Astrocyte (in vitro differentiated cells and primary cell): ENCODE results near the gene SCGB3A2. TPM values are rescaled to one million over a fixed set of nuclear protein-coding genes. Genes with fewer than 3 reads are reported as not detected.

Experiments used
- DNase-seq: peaks from one replicate; pipeline ENCODE4 v3.0.0-alpha.2; 2010; ENCODE audit warnings: low read depth
- FAIRE-seq: peaks from 2 replicates; lab custom pipeline; 2011; peaks lifted over from hg19 to GRCh38; lab: Jason Lieb, UNC
- H2AFZ ChIP-seq: 2 replicates; pipeline ENCODE4 v1.6.0; 2012; ENCODE audit warnings: low read depth, low read length, inconsistent platforms
- H3K27ac ChIP-seq: 2 replicates; pipeline ENCODE4 v1.5.1; 2011; ENCODE audit warnings: low read depth, low read length, inconsistent platforms
- H3K27me3 ChIP-seq: 2 replicates; pipeline ENCODE4 v1.6.0; 2011; ENCODE audit warnings: low read length, inconsistent platforms; ENCODE audit not compliant: insufficient read depth
- H3K36me3 ChIP-seq: 2 replicates; pipeline ENCODE4 v1.5.1; 2011; ENCODE audit warnings: low read length, inconsistent platforms; ENCODE audit not compliant: insufficient read depth
- H3K4me1 ChIP-seq: 2 replicates; pipeline ENCODE4 v1.5.1; 2011; ENCODE audit warnings: low read length, inconsistent platforms; ENCODE audit not compliant: insufficient read depth
- H3K4me2 ChIP-seq: 2 replicates; pipeline ENCODE4 v1.6.0; 2012; ENCODE audit warnings: low read length, inconsistent platforms
- H3K4me3 ChIP-seq: 2 replicates; pipeline ENCODE4 v1.5.1; 2011; ENCODE audit warnings: low read depth, mild to moderate bottlenecking, low read length, inconsistent platforms; ENCODE audit not compliant: insufficient read depth
- H3K79me2 ChIP-seq: 2 replicates; pipeline ENCODE4 v1.6.0; 2012; ENCODE audit warnings: mild to moderate bottlenecking, low read length, inconsistent platforms; ENCODE audit not compliant: insufficient read depth
- H3K9ac ChIP-seq: 2 replicates; pipeline ENCODE4 v1.6.0; 2012; ENCODE audit warnings: mild to moderate bottlenecking, low read length, inconsistent platforms
- H3K9me3 ChIP-seq: 2 replicates; pipeline ENCODE4 v1.5.1; 2012; ENCODE audit warnings: low read depth, mild to moderate bottlenecking, low read length, inconsistent platforms; ENCODE audit not compliant: insufficient read depth
- H4K20me1 ChIP-seq: 2 replicates; pipeline ENCODE4 v1.6.0; 2012; ENCODE audit warnings: low read length, inconsistent platforms; ENCODE audit not compliant: insufficient read depth
- H3K27ac Mint-ChIP-seq: one replicate; pipeline ENCODE4 v1.8.0; 2021; ENCODE audit warnings: mild to moderate bottlenecking, mixed read lengths; ENCODE audit not compliant: unreplicated experiment
- H3K27me3 Mint-ChIP-seq: one replicate; pipeline ENCODE4 v1.8.0; 2021; ENCODE audit warnings: low read depth, mixed read lengths; ENCODE audit not compliant: unreplicated experiment
- H3K36me3 Mint-ChIP-seq: one replicate; pipeline ENCODE4 v1.8.0; 2021; ENCODE audit warnings: low read depth, mixed read lengths; ENCODE audit not compliant: unreplicated experiment
- H3K4me1 Mint-ChIP-seq: one replicate; pipeline ENCODE4 v1.8.0; 2021; ENCODE audit warnings: low read depth, mixed read lengths; ENCODE audit not compliant: unreplicated experiment
- H3K4me3 Mint-ChIP-seq: one replicate; pipeline ENCODE4 v1.8.0; 2021; ENCODE audit warnings: mild to moderate bottlenecking, moderate library complexity, mixed read lengths; ENCODE audit not compliant: unreplicated experiment
- H3K9me3 Mint-ChIP-seq: one replicate; pipeline ENCODE4 v1.8.0; 2021; ENCODE audit warnings: mild to moderate bottlenecking, mixed read lengths; ENCODE audit not compliant: unreplicated experiment
- CTCF ChIP-seq: IDR thresholded peaks from 2 replicates; pipeline ENCODE4 v1.5.1; 2011; ENCODE audit warnings: low read depth, mild to moderate bottlenecking, inconsistent platforms, low read length, moderate library complexity; ENCODE audit not compliant: insufficient read depth
- EZH2 ChIP-seq: IDR thresholded peaks from 2 replicates; pipeline ENCODE4 v1.6.1; 2012; ENCODE audit warnings: mild to moderate bottlenecking, low read length, inconsistent platforms; ENCODE audit not compliant: insufficient read depth
- total RNA-seq: library from RNA; stranded (reverse); gene quantifications from 2 replicates; pipeline ENCODE4 v1.2.1, GENCODE V29; 2021

The SCGB3A2 gene
- total RNA-seq, 1 donor from 2014 or later = 0.59 TPM

DNA sequence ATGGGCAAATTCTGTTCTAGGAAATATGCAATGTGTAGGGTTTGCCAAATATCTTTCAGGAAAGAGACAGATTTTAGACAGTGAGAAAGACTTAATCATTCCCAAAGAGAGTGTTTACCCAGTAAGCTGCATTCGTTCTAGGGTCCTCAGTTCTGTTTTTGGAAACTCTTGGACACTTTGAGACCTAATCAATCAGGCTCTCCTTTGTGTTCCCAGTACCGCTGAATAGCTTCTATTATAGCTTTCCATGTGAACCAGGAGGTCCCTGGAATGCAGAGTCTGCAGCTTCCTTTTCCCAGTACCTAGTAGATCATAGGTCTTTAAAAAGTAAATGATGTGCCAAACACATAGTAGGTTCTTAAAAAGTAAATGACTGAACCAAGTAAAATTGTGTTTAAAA is 35.6 kb upstream of the SCGB3A2 start:
- Histone ChIP-seq H2AFZ (no peak overlapping the region), H3K36me3 (no peaks in the 10 kb centered on the region), H3K9ac (no peak overlapping the region), H3K4me1 (no peaks in the 10 kb centered on the region), H3K9me3 (no peaks in the 10 kb centered on the region), H3K27ac (no peak overlapping the region), H3K79me2 (no peaks in the 10 kb centered on the region), H3K4me3 (no peak overlapping the region), H4K20me1 (no peaks in the 10 kb centered on the region), H3K27me3 (no peaks in the 10 kb centered on the region), H3K4me2 (no peak overlapping the region)
- Mint-ChIP-seq H3K27me3 (no peaks in the 10 kb centered on the region), H3K27ac (no peak overlapping the region), H3K9me3 (peaks cover 4% of the 10 kb centered on the region), H3K4me3 (no peak overlapping the region), H3K36me3 (no peaks in the 10 kb centered on the region), H3K4me1 (no peaks in the 10 kb centered on the region)
- DNase-seq = no peak
- no peak for TF ChIP-seq CTCF
- TF ChIP-seq EZH2 = no peak
- no peak for FAIRE-seq

DNA sequence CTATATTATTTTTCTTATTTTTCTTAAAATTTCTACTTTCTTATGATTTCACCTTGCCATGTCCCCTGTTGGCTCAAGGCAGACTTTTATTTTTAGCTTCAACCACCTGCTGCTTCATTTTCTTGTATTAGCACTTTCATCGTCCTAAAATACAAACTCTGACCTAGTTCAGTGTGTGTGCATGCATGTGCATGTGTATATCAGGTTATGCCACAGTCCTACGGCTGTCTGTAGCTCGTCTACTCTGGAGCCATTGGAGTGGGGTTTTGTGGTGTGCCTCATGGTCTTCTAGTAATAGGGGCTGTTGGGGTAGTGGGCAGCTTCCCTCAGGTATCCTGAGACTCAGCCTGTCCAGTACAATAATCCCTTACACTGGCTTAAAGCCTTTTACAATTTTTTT is 33.7 kb upstream of the SCGB3A2 start:
- no peak overlapping the region for H2AFZ ChIP-seq
- H3K27ac Mint-ChIP-seq = no peak overlapping the region
- peaks cover 6% of the 10 kb centered on the region for H3K4me1 Mint-ChIP-seq
- TF ChIP-seq EZH2 (no peak), CTCF (no peak)
- H3K9ac ChIP-seq = no peak overlapping the region
- H3K36me3 Mint-ChIP-seq = no peaks in the 10 kb centered on the region
- no peak overlapping the region for H3K27ac ChIP-seq
- DNase-seq = no peak
- no peak overlapping the region for H3K4me3 Mint-ChIP-seq
- no peaks in the 10 kb centered on the region for H3K27me3 Mint-ChIP-seq
- H3K9me3 Mint-ChIP-seq = peaks cover 2% of the 10 kb centered on the region
- H3K36me3 ChIP-seq = no peaks in the 10 kb centered on the region
- no peaks in the 10 kb centered on the region for H3K9me3 ChIP-seq
- H3K4me1 ChIP-seq = no peaks in the 10 kb centered on the region
- H3K4me2 ChIP-seq = no peak overlapping the region
- H3K79me2 ChIP-seq = no peaks in the 10 kb centered on the region
- no peak for FAIRE-seq
- no peaks in the 10 kb centered on the region for H3K27me3 ChIP-seq
- H3K4me3 ChIP-seq = no peak overlapping the region
- H4K20me1 ChIP-seq = no peaks in the 10 kb centered on the region

- Histone ChIP-seq H3K27me3 (no peaks in the 10 kb centered on the region), H3K27ac (no peak overlapping the region), H3K4me3 (no peak overlapping the region), H3K79me2 (no peaks in the 10 kb centered on the region), H3K4me2 (no peak overlapping the region), H3K9me3 (no peaks in the 10 kb centered on the region), H4K20me1 (no peaks in the 10 kb centered on the region), H3K9ac (no peak overlapping the region), H3K36me3 (no peaks in the 10 kb centered on the region), H2AFZ (no peak overlapping the region), H3K4me1 (no peaks in the 10 kb centered on the region)
- Mint-ChIP-seq H3K9me3 (peaks cover 2% of the 10 kb centered on the region), H3K27ac (no peak overlapping the region), H3K4me3 (no peak overlapping the region), H3K27me3 (no peaks in the 10 kb centered on the region), H3K4me1 (peaks cover 6% of the 10 kb centered on the region), H3K36me3 (no peaks in the 10 kb centered on the region)
- TF ChIP-seq EZH2 = no peak
- no peak for TF ChIP-seq CTCF
- DNase-seq (no peak), FAIRE-seq (no peak)
These were observed 32.9 kb upstream of the SCGB3A2 start for GRCh38 chr5:147845618-147846017.
